Pancreas (tissue), 10 donors: Measurements from ENCODE around the gene MREG. TPM values are rescaled to one million over a fixed set of nuclear protein-coding genes. Genes with fewer than 3 reads are reported as not detected.
A peak's percentile ranks its signal among the peaks of the same experiment; 100 is the strongest.

ENCODE experiments used
- ATAC-seq, 4 donors: fragments of 200-7000 bp; cut with Tn5 transposase; one replicate each; pipeline versions ENCODE4 v1.8.0 to v1.9.1; 2020; ENCODE audit warnings: mild to moderate bottlenecking in 4 of 4, moderate library complexity in 4 of 4
- DNase-seq, 6 donors: peaks; one replicate each; pipeline ENCODE4 v3.0.0-alpha.2; 2020
- FAIRE-seq: peaks from 2 replicates; lab custom pipeline; 2012; peaks lifted over from hg19 to GRCh38; lab: Jason Lieb, UNC
- H3K27ac ChIP-seq, 4 donors: fragments of 200-600 bp; sonication (generic); 1 replicate in 3 of 4; 2 replicates in 1 of 4; pipeline versions ENCODE4 v1.5.0 to v1.8.0; 2020
- H3K27me3 ChIP-seq, 4 donors: fragments of 200-600 bp; one replicate each; pipeline ENCODE4 v1.8.0; 2021
- H3K36me3 ChIP-seq, 3 donors: fragments of 200-600 bp; sonication (generic) in 1 of 3; one replicate each; pipeline versions ENCODE4 v1.5.0 to v1.8.0; 2020 to 2021
- H3K4me1 ChIP-seq, 3 donors: fragments of 200-600 bp; one replicate each; pipeline ENCODE4 v1.8.0; 2021
- H3K4me3 ChIP-seq, 4 donors: fragments of 200-600 bp; sonication (generic) in 2 of 4; one replicate each; pipeline versions ENCODE4 v1.5.0 to v1.8.0; 2020 to 2021
- H3K9me3 ChIP-seq, 4 donors: fragments of 200-600 bp; one replicate each; pipeline ENCODE4 v1.8.0; 2021
- WGBS, 2 donors: extraction: QIAGEN DNeasy Blood & Tissue Kit; methylation state at CpG; one replicate each; pipeline ENCODE4 v1.1.7; 2013; 5-methylcytosine and 5-hydroxymethylcytosine counted together
- intact Hi-C, 3 donors: fragments of 100-400 bp; cut with DNase I; formaldehyde crosslinking; loops; one replicate each; pipeline versions ENCODE4 v1.11.1 to v1.14.2; 2022
- polyA plus RNA-seq, 2 donors: library from polyadenylated mRNA; stranded (reverse); fragments of 200-250 nt; gene quantifications; one replicate each; pipeline ENCODE4 v1.2.3, GENCODE V29; 2013
- total RNA-seq, 6 donors: library from RNA; stranded (reverse); fragmentation: NEBNext Ultra II Directional in 4 of 6; extraction: Animal tissue kit (Norgen Biotek cat#: 25700) in 4 of 6; gene quantifications; one replicate each; pipeline versions ENCODE4 v1.2.1 to v1.2.4, GENCODE V29; 2021 to 2023
- TF ChIP-seq, protein P1 (sequence below), 4 donors: fragments of 200-600 bp; sonication (generic) in 3 of 4; IDR thresholded peaks; one replicate each; pipeline versions ENCODE4 v1.5.0 to v1.8.0; 2021; ENCODE audit warnings: antibody characterized with exemption in 4 of 4
- donor health status: healthy with polysubstance abuse.
- donor health status: DM: no; HTN: no; CAD: no; lungs with moderate emphysema.
- donor health status: DM: no; HTN: no; CAD: no.
- donor health status: control.
- donor health status: control.
- donor health status: Bipolar disorder and iron deficiency.
- donor health status: DM: yes; HTN: yes; CAD: no.
- donor health status: DM: no; HTN: no; CAD: no.
- donor health status: DM: no; HTN: no; CAD: no.
- donor health status: DM: yes; HTN: yes; CAD: no.

MREG gene
- total and polyA plus RNA-seq, 8 donors: 1.2 to 4.8 (median 2.3) TPM

DNA sequence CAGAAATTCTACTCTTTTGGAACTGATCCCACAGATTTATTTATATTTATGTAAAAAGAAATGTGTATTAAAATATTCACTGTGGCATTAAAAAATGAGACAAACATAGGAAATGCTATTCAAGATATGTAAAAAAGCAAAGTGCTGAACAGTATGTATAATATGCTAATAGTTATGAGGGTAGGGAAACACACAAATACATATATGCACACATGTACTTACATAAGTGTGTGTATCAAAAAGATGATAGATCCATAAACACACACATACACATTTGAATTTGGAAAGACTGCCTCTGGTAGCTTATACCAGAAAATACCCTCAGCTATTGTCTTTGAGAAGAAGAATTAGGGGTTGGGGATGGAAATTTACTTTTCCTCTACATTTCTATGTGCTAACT is 103.2 kb downstream of the MREG start:
- TF ChIP-seq, protein P1, sequence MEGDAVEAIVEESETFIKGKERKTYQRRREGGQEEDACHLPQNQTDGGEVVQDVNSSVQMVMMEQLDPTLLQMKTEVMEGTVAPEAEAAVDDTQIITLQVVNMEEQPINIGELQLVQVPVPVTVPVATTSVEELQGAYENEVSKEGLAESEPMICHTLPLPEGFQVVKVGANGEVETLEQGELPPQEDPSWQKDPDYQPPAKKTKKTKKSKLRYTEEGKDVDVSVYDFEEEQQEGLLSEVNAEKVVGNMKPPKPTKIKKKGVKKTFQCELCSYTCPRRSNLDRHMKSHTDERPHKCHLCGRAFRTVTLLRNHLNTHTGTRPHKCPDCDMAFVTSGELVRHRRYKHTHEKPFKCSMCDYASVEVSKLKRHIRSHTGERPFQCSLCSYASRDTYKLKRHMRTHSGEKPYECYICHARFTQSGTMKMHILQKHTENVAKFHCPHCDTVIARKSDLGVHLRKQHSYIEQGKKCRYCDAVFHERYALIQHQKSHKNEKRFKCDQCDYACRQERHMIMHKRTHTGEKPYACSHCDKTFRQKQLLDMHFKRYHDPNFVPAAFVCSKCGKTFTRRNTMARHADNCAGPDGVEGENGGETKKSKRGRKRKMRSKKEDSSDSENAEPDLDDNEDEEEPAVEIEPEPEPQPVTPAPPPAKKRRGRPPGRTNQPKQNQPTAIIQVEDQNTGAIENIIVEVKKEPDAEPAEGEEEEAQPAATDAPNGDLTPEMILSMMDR (IDR thresholded peaks at IDR 0.05): no peak
- DNase-seq: no peak
- intact Hi-C loops: no loop called here
- Histone ChIP-seq H3K4me1 (no peaks in the 10 kb centered on the region), H3K27me3 (no peaks in the 10 kb centered on the region), H3K9me3 (no peaks in the 10 kb centered on the region), H3K36me3 (no peaks in the 10 kb centered on the region), H3K4me3 (no peak overlapping the region), H3K27ac (no peak overlapping the region)
- no peak for ATAC-seq
- no peak for FAIRE-seq

DNA sequence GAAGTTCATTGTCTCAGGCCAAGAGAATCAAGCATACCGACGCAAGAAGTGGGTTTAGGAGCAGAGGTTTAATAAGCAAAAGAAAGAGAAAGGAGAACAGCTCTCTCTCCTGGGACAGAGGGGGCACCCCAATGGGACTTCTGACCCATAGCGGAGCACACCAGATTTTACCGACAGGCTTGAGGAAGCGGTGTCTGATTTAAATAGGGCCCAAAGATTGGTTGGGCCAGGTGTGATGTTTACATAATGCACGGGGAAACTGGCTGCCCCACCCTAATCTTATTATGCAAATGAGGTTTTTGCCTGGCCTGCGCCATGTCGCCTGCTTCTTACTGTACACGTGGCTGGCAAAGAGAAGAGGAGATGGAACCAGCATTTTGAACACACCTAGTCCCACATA is 106.2 kb downstream of the MREG start:
- TF ChIP-seq, protein P1 (IDR thresholded peaks at IDR 0.05): no peak
- H3K36me3 ChIP-seq: no peaks in the 10 kb centered on the region
- no peak overlapping the region for H3K27ac ChIP-seq
- ATAC-seq (no peak), FAIRE-seq (no peak), DNase-seq (no peak)
- intact Hi-C loops: no loop called here
- WGBS, 2 donors: 76 to 79% methylated on average over 9 of the region's 9 CpGs
- no peak overlapping the region for H3K4me3 ChIP-seq
- no peaks in the 10 kb centered on the region for H3K4me1 ChIP-seq
- H3K9me3 ChIP-seq: no peaks in the 10 kb centered on the region
- H3K27me3 ChIP-seq: no peaks in the 10 kb centered on the region

DNA sequence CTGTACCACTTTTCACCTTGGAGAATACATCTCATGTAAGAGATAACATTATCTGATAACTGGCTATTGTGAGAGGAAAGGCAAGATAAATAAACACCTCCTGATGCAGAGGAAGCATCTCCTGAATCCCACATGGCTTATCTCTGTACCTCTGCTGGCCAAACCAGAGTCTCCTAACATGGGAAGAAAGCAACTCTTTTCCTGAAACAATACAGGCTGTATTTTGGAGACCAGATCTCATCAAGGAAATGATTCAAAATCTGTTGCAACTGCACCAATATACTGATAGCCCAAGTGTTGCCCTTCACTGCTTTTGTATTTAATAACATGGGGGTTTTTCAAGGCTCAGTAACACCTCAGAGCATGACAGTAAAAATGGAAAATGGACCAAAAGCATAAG is 106.9 kb downstream of the MREG start:
- H3K36me3 ChIP-seq: no peaks in the 10 kb centered on the region
- no peak overlapping the region for H3K27ac ChIP-seq
- ATAC-seq (no peak), DNase-seq (no peak), FAIRE-seq (no peak)
- no peaks in the 10 kb centered on the region for H3K4me1 ChIP-seq
- H3K4me3 ChIP-seq: no peak overlapping the region
- intact Hi-C loops: no loop called here
- H3K9me3 ChIP-seq: no peaks in the 10 kb centered on the region
- TF ChIP-seq, protein P1 (IDR thresholded peaks at IDR 0.05): no peak
- no peaks in the 10 kb centered on the region for H3K27me3 ChIP-seq

DNA sequence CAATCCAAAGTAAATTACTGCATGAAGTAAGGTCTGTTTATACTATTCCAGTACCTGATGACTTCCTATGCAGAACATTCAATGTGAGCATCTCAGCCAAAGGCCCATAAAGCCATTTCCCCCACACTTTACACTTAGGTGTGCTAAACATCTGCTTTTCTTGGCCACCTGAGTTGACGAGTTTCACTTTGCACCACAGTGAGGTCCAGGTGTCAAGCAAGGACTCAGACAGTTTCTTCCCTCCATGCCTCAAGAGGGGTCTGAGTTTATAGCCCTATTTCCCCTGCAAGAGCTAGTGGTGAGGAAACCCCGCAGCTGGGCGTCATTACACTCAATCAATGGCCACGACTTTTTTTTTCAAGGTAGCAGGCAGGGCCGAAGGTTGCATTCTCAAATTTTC is 107.7 kb downstream of the MREG start:
- no peak overlapping the region for H3K27ac ChIP-seq
- TF ChIP-seq, protein P1 (IDR thresholded peaks at IDR 0.05): no peak
- FAIRE-seq: no peak
- DNase-seq: no peak
- intact Hi-C loops: no loop called here
- H3K27me3 ChIP-seq: no peaks in the 10 kb centered on the region
- ATAC-seq: no peak
- no peaks in the 10 kb centered on the region for H3K4me1 ChIP-seq
- 50 to 52% methylated on average over 5 of the region's 5 CpGs for WGBS, 2 donors
- H3K36me3 ChIP-seq: no peaks in the 10 kb centered on the region
- H3K4me3 ChIP-seq: no peak overlapping the region
- H3K9me3 ChIP-seq: no peaks in the 10 kb centered on the region

DNA sequence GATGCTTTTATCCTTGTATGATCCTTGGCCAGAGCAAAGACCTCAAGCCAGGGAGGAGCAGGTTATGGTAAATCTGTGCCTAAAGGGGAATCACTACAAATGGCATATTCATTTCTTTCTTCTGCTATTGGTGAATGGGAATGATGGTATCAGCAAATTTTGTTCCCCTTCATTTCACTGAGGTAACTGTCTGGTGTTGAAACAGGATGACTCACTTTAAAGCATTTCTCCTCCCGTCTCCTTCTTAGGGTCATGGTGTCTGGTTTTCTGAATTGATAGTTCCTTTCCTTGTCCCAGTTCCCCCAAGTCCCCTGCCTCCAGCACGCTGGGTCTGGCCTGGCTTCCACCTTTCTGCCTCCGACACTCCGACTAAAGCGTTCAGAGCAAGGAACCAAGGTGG is 109.2 kb downstream of the MREG start:
- TF ChIP-seq, protein P1 (IDR thresholded peaks at IDR 0.05): no peak
- Histone ChIP-seq H3K4me1 (no peaks in the 10 kb centered on the region), H3K27me3 (no peaks in the 10 kb centered on the region), H3K36me3 (no peaks in the 10 kb centered on the region), H3K4me3 (no peak overlapping the region), H3K9me3 (no peaks in the 10 kb centered on the region), H3K27ac (no peak overlapping the region)
- FAIRE-seq (no peak), ATAC-seq (peak in 2 of 4 donors; percentile 57 to 67), DNase-seq (no peak)
- intact Hi-C loops: no loop called here
- WGBS, 2 donors: 76% methylated on average over 5 of the region's 5 CpGs
